Measurements from ENCODE around the gene SUGCT. TPM values are rescaled to one million over a fixed set of nuclear protein-coding genes. Genes with fewer than 3 reads are reported as not detected.
A peak's percentile ranks its signal among the peaks of the same experiment; 100 is the strongest.

SUGCT gene
- total RNA-seq, 1 experiment from 2014 or later: 1.6 TPM

- CTCF ChIA-PET: interaction anchor here (0.5 to 0.7 kb wide), 2 partner anchors 11 to 385 kb away, joined by 3 to 5 read pairs; no protein-coding TSS in a partner anchor
- no peaks in the 10 kb centered on the region for H3K9me3 Mint-ChIP-seq (ENCODE audit: low read depth, unreplicated experiment)
- intact Hi-C loops (cut with micrococcal nuclease; ENCODE audit: unreplicated experiment): no loop called here
- no TSS peak for BruUV-seq (replicated peaks)
- TF ChIP-seq CTCF (IDR thresholded peaks at IDR 0.05; ENCODE audit: unreplicated experiment): no peak
- no peak overlapping the region for H3K27ac Mint-ChIP-seq (ENCODE audit: unreplicated experiment)
- peak; percentile 22 for DNase-seq
- H3K27me3 Mint-ChIP-seq (ENCODE audit: unreplicated experiment): no peaks in the 10 kb centered on the region
- peaks cover 8% of the 10 kb centered on the region for H3K4me1 Mint-ChIP-seq (ENCODE audit: low read depth, unreplicated experiment)
- no peaks in the 10 kb centered on the region for H3K36me3 Mint-ChIP-seq (ENCODE audit: insufficient read depth, unreplicated experiment)
- no peak overlapping the region for H3K4me3 Mint-ChIP-seq (ENCODE audit: low read depth, unreplicated experiment)
Observed at GRCh38 chr7:40175725-40176510, 41.1 kb downstream of the SUGCT start.

GRCh38 chr7:40177071-40177470 lies 42.3 kb downstream of the SUGCT start:
- intact Hi-C loops (cut with micrococcal nuclease; ENCODE audit: unreplicated experiment): no loop called here
- no peaks in the 10 kb centered on the region for H3K36me3 Mint-ChIP-seq (ENCODE audit: insufficient read depth, unreplicated experiment)
- TF ChIP-seq CTCF (IDR thresholded peaks at IDR 0.05; ENCODE audit: unreplicated experiment): no peak
- peaks cover 8% of the 10 kb centered on the region for H3K4me1 Mint-ChIP-seq (ENCODE audit: low read depth, unreplicated experiment)
- CTCF ChIA-PET: no interaction called here
- H3K9me3 Mint-ChIP-seq (ENCODE audit: low read depth, unreplicated experiment): no peaks in the 10 kb centered on the region
- H3K27me3 Mint-ChIP-seq (ENCODE audit: unreplicated experiment): no peaks in the 10 kb centered on the region
- no peak for DNase-seq
- no peak overlapping the region for H3K4me3 Mint-ChIP-seq (ENCODE audit: low read depth, unreplicated experiment)
- no TSS peak for BruUV-seq (replicated peaks)
- H3K27ac Mint-ChIP-seq (ENCODE audit: unreplicated experiment): no peak overlapping the region

GRCh38 chr7:40182452-40182851 lies 47.6 kb downstream of the SUGCT start:
- Mint-ChIP-seq H3K9me3 (ENCODE audit: low read depth, unreplicated experiment) (no peaks in the 10 kb centered on the region), H3K27me3 (ENCODE audit: unreplicated experiment) (no peaks in the 10 kb centered on the region), H3K4me1 (ENCODE audit: low read depth, unreplicated experiment) (no peaks in the 10 kb centered on the region), H3K36me3 (ENCODE audit: insufficient read depth, unreplicated experiment) (no peaks in the 10 kb centered on the region), H3K27ac (ENCODE audit: unreplicated experiment) (no peak overlapping the region), H3K4me3 (ENCODE audit: low read depth, unreplicated experiment) (no peak overlapping the region)
- no peak for DNase-seq
- TF ChIP-seq CTCF (IDR thresholded peaks at IDR 0.05; ENCODE audit: unreplicated experiment): no peak
- intact Hi-C loops (cut with micrococcal nuclease; ENCODE audit: unreplicated experiment): no loop called here
- CTCF ChIA-PET: no interaction called here
- BruUV-seq (replicated peaks): no TSS peak

- peak; percentile 48 for TF ChIP-seq CTCF (IDR thresholded peaks at IDR 0.05; ENCODE audit: unreplicated experiment)
- intact Hi-C loops (cut with micrococcal nuclease; ENCODE audit: unreplicated experiment): no loop called here
- DNase-seq: no peak
Observed at GRCh38 chr7:40186586-40186985, 51.8 kb downstream of the SUGCT start.

More at GRCh38 chr7:40186586-40186985, 51.8 kb downstream of the SUGCT start:
- no peaks in the 10 kb centered on the region for H3K9me3 Mint-ChIP-seq (ENCODE audit: low read depth, unreplicated experiment)
- BruUV-seq (replicated peaks): no TSS peak
- CTCF ChIA-PET: no interaction called here
- H3K36me3 Mint-ChIP-seq (ENCODE audit: insufficient read depth, unreplicated experiment): no peaks in the 10 kb centered on the region
- H3K27me3 Mint-ChIP-seq (ENCODE audit: unreplicated experiment): no peaks in the 10 kb centered on the region
- no peak overlapping the region for H3K27ac Mint-ChIP-seq (ENCODE audit: unreplicated experiment)
- H3K4me1 Mint-ChIP-seq (ENCODE audit: low read depth, unreplicated experiment): no peaks in the 10 kb centered on the region
- no peak overlapping the region for H3K4me3 Mint-ChIP-seq (ENCODE audit: low read depth, unreplicated experiment)

All from Calu3 (cell line).